HG02938 (cell line): ENCODE results near the gene PML.
"Not testable (repeated sequence)": the region's sequence is repeated elsewhere in the genome, so short reads cannot be mapped to it uniquely, and the experiment has no call there.

Source experiments
- ATAC-seq: cut with Tn5 transposase; IDR thresholded peaks from one replicate; pipeline ENCODE4 v1.9.1; 2021; ENCODE audit warnings: mild to moderate bottlenecking, moderate library complexity; ENCODE audit not compliant: unreplicated experiment

Gene PML

DNA sequence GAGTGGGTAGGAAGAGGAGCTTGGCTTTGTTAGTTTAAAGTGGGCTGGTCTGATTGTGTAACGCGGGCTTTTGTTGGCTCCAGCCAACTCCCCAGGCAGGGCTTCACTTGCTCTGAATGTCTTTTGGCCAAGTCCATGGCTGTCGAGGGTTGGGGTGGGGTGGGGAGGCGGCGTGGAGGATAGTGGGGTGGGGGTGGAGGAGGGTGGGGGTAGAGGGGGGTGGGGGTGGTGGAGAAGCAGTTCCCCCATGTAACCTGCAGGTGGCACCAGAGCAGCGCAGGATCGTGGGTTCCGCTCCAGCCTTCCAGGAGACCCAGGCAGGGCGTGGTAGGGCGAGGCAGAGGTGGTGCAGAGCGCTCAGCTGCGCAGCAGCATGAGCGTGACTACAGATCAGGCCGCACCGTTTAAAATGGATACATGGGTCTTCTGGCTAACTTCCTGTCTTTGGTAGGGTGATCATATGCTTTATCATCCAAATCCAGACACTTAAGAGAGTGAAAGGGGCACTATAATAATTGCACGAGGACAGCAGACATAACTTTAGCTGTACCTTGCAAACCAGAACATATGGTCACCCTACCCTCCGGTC, 59.5 kb downstream of the PML start:
- ATAC-seq = no peak

DNA sequence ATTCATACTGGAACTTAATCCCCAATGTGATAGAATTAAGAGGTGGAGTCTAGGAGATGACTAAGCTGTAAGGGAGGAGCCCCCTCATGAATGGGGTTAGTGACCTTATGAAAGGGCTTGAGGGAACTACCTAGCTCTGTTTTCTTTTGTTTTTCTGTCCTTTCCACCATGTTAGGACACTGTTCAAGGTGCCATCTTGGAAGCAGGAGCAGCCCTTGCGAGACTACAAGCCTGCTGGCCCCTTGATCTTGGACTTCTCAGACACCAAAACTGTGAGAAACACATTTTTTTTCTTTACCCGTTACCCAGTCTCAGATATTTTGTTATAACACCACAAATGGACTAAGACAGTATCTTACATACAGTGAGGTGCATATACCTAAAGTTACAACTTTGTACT, 61.3 kb downstream of the PML start:
- ATAC-seq = no peak

DNA sequence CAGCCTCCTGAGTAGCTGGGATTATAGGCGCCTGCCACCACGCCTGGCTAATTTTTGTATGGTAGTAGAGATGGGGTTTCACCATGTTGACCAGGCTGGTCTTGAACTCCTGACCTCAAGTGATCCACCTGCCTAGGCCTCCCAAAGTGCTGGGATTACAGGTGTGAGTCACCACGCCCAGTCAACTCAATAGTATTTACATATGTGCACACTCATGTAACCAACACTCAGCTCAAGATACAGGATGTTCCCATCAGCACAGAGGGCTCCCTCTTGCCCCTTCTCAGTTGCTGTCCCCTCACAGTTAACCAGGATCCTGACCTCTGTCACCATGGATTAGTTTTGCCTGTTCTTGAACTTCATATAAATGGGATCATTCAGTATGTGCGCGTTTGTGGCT, 61.8 kb downstream of the PML start:
- ATAC-seq = not testable (repeated sequence)

DNA sequence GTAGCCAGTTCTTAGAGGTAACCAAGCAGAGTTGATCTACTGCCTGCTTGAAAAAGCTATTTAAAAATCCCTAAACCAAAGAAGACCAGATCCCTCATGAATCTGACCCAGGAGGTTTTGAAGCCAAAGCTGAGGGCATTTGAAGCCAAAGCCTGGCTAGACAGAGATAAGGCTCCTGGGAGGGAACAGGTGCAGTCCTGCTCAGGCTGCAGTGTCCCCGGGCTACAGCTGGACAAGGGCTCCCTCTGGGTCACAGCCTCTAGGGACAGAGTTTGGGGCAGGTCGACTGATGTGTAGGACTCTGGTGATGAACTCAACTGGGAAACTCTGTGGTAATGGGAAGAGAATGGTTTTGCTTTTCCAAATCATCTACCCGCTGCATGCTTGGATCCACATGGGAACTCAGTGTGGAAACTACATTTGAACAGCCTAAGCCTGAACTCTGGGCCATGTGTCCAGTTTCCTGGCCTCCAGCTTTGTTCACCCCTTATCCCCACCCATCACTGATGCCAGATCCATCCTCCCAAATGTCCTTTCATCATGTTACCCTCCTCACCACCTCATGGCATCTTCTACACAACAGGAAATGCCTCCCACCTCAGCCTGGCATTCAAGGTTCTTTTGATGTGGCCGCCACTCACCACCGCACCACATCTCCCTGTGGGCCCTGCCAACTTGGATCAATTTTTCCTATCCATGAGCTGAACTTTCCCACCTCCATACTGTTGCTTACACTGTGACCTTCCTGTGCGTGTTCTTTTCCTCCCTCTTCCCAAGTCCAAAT, 64.7 kb downstream of the PML start:
- not testable (repeated sequence) for ATAC-seq

DNA sequence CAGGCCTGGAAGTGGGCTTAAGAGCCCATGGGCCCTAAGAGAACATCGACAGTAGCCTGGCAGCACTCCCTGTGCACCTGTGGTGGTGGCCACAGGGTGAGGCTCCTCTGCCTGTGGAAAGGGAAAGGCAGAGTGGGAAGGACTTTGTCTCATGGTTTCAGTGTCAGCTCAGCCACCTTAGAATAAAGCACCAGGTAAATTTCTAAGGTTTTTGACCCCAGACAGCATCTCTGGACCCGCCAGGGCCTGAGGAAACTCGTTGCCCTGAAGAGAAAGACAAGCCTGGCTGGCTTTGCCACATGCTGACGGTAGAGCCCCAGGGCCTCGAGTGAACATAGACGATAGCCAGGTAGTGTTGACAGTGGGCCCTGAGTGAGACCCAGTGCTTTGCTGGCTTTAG, 65.7 kb downstream of the PML start:
- ATAC-seq = no peak

DNA sequence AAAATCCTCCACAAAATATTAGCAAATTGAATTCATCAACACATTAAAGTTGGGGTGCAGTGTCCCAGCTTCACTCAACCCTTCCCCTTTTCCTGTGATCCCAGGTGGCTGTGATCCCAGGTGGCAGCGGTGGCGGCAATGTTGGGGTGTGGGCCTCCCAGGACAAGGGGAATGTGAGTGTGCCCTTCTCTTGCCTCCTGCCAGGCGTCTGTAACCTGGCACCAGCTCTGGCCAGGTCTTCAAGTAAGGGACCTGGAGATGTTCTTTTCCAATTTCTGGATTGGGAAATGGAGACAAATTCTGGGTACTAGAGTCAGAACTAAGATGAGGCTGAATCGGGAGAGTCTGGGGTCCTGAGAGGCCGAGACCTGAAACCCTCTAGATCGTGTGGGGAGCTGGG, 67.7 kb downstream of the PML start:
- ATAC-seq = no peak

DNA sequence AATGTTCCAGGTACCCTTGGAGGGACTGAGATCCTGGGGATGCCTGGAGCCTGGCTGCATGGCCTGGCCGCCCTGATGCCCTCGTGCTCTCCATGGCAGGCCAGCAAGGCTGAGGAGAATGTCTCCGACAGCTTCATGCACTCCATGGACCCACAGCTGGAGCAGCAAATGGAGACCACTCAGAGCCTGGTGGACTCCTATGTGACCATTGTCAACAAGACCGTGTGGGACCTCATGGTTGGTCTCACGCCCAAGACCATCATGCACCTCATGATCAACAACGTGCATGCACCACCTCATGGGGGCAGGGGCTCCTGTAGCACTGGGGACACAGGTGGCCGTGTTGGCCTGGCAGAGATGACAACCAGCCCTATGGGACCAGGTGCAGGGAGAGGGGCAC, 68.2 kb downstream of the PML start:
- ATAC-seq = no peak

DNA sequence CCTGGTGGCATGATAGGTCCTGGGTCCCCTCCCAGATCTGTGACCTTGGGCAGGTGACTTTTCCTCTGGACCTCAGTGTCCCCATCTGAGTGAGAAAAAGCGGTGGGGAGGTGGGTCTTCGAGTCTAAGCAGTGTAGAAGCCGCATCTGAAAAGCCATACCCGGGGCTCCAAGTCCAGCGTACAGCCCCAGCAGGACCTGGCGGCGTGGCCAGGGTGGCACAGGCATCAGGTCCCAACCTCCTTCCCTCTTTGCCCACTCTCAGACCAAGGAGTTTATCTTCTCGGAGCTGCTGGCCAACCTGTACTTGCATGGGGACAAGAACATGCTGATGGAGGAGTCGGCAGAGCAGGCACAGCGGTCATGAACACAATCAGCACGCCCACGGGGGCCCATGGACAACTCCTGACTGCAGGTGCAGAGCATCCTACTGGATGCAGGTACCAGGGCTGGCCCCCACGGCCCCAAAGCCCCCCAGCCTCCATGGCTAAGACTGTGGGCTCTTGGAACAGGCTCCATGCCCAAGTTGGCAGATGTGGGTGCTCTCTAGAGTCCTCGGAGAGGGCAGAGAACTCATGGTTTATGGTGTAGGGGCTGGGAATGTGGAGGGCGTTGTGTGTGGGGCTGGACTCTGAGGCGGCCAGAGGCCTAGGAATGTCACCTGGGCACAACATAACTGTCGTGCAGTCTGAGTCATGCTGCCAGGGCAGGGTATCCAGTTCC, 69.1 kb downstream of the PML start:
- ATAC-seq = not testable (repeated sequence)

DNA sequence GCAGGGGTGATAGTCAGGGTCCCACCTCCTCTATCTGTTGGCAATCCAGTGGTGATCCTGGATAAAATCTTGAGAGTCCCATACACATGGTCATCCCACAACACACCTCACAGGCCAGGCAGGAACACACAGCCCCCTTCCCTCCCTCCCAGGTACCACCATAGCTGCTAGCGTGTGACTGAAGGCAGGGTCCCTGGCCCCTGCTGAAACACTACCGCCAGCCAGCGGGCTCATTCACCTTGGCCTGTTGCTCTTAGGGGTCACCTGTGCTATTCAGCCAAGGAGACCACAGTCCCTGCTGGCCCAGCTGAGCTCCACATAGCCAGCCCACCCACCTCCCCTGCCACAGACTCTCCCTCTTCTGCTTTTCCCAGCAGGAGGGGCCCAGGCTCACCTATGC, 69.7 kb downstream of the PML start:
- not testable (repeated sequence) for ATAC-seq

DNA sequence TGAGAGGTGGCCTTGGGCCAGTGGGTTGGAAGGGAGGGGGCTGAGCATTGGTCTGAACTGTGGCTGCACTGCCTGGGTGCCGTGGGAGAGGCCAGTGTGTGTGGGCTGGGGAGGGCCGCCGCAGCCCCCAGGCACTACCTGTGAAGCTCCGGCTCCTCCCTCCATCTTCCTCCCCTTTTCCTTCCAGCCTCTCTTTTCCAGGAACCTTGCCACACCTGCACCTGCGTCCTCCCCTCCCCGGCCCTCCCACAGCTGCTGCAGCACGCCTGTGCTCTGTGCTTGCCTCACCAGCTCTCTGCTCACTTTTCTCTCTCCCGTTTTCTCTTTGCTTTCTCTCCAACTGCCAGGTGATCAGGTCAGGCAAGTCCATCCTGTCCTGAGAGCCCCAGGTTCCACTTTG, 70.3 kb downstream of the PML start:
- not testable (repeated sequence) for ATAC-seq

DNA sequence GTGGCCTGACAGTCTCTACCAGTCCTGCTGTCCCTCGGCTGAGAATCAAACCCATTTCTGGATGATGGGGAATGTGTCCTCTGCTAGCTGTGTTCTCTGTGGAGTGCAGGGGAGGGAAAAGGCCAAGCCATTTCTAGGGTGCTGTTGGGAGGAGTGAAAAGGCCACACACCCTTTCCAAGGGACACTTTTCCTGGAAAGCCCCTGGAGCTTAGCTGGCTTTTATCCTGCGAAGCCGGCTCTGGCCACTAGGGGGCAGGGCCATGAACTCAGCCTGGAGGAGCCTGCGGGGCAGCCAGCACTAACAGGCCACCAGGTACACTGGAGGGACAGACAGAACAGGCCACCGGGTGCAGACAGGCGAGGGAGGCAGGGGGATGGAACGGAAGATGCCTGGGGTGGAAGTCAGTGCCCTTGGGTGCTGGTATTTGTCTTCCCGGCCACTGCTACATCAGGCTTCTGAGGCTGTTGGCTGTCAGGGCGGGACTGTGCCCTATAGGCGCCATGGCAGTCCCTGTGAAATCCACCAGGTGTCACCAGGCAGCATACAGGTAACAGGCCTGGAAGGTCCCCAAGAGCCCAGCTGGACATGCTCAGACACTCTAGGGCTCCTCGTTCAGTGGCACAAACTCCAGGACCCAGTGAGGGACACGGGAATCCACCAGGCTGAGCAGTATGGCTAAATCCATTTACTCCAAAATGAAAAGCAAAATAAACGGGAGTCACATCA, 71.3 kb downstream of the PML start:
- not testable (repeated sequence) for ATAC-seq

DNA sequence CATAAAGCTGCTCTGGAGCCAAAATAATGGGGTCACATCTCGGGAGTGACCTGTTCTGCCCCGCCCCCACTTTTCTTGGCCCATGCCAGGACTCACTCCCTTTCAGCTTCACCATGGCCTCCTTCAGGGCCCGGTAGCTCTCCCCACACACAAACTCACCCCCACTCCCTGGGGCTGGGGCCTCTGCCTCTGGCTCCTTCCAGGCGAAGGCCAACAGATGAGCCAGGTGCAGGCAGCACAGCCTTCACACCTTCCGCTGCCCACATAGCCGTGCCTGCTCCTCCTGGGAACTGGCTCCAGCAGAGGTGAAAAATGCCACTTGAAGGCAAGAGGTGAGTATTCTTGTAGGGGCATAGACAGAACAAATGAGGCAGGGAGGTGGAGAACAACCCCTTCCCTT, 77.1 kb downstream of the PML start:
- ATAC-seq = not testable (repeated sequence)

DNA sequence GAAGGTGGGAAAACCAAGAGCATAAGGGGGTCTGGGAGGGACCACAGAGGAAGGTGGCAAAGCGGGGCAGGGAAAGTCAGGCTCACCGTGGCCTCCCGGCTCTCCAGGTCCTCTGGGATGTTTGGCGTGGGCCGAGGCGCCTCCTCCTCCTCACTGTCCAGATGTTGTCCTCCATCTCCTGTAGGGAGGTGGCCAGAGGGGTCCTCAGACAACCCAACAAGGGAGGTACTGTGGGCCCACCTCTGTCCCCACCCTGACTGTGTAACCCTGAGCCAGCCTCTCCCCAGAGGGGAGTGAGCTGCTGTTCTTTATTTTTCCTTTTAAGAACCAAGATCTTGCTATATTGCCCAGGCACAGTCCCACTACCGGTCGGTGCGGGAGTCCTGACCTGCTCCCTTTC, 77.6 kb downstream of the PML start:
- ATAC-seq = not testable (repeated sequence)

DNA sequence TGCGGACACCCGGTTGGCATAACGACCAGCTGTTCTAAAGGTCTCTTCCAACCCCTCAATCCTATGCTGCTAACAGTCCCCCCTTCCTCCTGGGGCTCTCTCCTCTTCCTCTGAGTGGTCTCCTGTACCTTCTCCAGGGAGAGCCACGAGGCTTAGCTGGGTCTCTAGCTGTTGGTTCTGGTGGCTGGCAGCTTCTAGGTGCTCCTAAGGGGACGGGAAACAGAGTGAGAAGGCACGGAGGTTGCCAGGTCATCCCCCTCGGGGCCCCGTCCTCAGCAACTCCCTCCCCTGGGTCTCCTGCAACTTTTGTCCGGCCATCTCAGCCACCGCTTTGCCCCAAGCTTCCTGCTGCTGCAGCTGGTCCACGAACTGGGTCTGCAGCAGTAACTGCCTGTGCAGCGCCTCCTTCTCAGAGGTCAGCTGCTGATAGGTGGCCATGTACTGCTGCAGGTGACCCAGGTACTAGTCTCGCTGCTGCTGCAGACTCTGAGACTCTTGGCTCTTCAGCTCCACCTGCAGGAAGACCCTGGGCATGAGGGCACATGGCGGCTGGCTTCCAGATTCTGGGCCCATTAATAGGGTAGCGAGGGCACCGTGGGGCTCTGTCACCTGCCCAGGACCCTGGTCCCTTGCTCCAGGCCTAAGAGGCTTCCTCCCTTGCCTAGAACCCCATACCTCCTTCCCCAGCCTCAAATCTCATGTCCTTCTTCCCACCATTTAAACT, 78.3 kb downstream of the PML start:
- ATAC-seq = not testable (repeated sequence)

DNA sequence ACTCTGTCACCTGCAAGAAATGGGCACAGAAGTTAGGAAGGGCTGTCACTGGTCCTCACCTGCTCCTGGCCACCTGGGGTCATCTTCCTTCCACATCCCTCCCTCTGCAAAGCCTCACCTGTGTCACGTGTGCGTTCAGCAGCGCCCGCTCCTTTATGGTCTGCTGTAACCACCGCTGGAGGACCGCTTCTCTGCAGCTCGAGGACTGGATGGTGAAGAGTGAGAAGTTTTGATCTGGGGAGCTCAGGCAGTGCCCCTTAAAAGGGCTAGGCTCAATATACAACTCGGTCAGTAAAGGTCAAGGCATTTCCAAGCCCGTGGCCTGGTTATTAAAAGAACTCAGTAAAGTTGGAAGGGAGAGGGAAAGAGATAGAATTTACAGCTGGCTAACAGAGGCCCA, 81.3 kb downstream of the PML start:
- ATAC-seq = not testable (repeated sequence)

DNA sequence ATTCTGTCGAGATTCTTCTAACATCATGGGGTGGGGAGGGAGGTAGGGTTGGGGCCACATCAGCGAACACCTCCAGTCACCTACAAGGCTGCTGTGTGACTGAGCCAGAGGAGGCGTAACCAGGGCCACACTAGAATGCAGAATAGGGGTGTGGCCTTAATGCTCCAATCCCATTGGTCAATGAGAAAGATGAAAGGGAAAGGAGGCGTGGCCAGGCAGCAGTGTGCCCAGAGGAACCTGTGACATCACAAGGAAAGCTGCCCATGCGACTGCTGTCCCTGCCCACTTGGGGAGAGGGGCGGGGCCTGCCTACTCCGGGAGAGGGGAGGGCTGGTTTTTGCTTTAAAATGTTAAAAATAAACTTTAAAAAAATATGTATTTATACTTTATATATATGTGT, 87.9 kb downstream of the PML start, which contains the start of gene GOLGA6A:
GOLGA6A (minus strand) TSS at position 101 of the 400 bp plus-strand sequence; CDS start at position 60, 41 bp downstream.
- not testable (repeated sequence) for ATAC-seq

DNA sequence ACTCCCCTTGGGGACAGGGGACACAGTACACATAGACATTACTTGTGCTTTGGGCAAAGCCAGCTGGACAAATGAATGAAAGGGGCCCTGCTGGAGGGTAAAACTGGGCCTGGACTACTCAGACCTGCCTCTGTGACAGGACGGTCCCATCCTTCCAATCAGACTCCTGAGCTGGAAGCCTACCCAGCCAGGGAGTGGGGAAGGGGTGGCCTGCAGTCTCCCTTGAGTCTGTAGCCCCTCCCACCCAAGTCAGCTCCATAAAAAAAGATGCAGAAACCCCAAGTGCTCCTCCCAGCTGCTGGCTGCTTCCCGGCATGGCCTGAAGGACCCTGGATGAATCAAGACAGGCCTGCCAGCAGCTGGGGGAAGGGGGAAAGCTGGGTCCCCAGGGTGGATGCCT, 100.1 kb downstream of the PML start:
- ATAC-seq = not testable (repeated sequence)

DNA sequence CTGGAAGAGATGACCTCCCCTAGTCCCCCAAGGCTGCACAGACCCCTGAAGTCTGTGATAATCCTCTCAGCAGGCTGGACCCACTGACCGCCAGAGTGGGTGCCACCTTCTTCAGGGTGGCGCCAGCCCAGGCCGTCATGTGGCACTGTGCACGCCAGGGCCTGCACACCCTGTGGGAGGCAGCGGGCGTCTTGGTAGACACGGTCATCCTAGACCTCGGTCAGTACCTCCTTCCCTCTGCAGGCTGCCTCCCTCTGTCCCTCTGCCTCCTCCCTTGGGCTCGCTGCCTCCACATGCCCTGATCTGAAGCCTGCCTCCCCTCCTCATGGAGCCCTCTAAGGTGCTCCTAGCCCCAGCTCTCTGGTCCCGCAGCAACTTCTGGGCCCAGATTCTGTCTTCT, 101.1 kb downstream of the PML start:
- not testable (repeated sequence) for ATAC-seq

DNA sequence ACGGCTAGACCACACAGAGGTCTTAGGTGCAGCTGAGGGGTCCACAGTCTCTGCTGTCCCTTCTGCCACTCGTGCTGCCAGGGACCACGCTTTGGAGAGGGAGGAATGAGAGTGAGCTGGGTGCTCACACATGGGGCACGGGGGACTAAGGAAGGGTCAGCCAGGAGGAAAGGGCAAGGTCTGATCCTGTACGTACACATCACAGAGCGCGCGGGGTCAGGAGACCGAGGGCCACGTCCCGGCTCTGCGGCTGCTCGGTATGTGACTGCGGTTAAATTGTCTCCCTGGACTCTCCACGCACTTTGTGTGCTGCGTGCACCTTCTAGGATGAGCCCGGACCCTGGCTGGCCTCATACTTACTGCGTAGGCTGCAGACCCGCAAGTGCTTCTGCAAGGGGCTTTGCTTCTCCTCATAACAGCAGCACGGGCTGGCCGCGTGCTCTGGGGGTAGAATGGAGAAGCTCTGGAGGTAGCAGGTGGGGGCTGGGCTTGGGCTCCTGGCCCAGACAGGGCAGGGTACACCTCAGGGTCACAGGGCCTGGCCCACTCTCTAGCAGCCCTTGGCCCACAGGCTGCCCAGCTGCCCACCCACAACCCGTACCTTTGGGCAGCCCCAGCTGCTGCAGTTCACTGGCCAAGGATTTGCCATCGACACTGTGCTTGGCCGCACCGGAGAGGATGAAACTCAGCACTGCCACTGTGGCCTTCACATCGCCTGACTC, 102.4 kb downstream of the PML start:
- not testable (repeated sequence) for ATAC-seq
